GM12872 (cell line): ENCODE results near the gene TRERF1.

Experiments
- TF ChIP-seq, protein P1 (sequence below): IDR thresholded peaks from 3 replicates; pipeline ENCODE4 v1.5.1; 2011; ENCODE audit warnings: low read depth, mild to moderate bottlenecking, low read length, moderate library complexity; ENCODE audit not compliant: insufficient read depth

Gene TRERF1

GRCh38 chr6:42321976-42322375, 129.8 kb downstream of the TRERF1 start:
- TF ChIP-seq, protein P1, sequence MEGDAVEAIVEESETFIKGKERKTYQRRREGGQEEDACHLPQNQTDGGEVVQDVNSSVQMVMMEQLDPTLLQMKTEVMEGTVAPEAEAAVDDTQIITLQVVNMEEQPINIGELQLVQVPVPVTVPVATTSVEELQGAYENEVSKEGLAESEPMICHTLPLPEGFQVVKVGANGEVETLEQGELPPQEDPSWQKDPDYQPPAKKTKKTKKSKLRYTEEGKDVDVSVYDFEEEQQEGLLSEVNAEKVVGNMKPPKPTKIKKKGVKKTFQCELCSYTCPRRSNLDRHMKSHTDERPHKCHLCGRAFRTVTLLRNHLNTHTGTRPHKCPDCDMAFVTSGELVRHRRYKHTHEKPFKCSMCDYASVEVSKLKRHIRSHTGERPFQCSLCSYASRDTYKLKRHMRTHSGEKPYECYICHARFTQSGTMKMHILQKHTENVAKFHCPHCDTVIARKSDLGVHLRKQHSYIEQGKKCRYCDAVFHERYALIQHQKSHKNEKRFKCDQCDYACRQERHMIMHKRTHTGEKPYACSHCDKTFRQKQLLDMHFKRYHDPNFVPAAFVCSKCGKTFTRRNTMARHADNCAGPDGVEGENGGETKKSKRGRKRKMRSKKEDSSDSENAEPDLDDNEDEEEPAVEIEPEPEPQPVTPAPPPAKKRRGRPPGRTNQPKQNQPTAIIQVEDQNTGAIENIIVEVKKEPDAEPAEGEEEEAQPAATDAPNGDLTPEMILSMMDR: no peak

DNA sequence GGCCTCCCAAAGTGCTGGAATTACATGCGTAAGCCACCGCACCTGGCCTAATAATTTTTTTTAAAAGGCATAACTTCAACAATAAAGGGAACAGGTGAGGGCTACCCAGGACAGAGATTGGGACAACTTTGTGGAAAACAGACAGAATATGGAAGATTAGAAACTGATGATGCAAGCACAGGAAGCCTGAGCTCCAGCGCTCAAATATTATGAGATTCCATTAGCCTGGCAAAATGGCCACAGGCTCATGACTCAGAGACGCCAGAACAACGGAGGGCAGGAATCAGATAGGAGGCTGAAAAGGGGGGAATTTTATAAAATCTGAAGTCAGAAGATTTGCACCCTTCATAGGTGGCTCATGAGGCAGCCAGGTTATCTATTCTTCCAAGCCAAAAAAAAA, 131.0 kb downstream of the TRERF1 start:
- TF ChIP-seq, protein P1: no peak

DNA sequence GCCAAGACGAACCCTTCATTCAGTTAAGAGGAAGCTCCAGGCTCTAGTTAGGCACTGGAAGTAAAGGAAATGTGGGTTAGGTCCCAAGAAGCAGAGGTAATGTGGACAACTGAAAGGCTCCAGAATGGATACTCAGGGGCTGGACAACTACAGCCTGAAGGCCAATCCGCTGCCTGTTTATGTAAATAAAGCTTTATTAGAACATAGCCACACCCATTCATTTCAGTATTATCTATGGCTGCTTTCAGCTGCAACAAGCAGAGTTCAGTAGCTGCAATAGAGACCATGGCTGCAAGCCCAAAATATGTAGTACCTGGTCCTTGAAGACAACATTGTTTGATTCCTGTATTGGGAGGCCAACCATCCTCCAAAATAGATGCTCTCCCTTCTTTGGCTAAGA, 133.2 kb downstream of the TRERF1 start:
- TF ChIP-seq, protein P1: no peak

- TF ChIP-seq, protein P1: no peak
Observed at GRCh38 chr6:42316981-42317380, 134.7 kb downstream of the TRERF1 start.

GRCh38 chr6:42315991-42316970, 135.4 kb downstream of the TRERF1 start:
- TF ChIP-seq, protein P1: no peak

- TF ChIP-seq, protein P1: no peak
Observed at GRCh38 chr6:42315259-42315990, 136.3 kb downstream of the TRERF1 start.

DNA sequence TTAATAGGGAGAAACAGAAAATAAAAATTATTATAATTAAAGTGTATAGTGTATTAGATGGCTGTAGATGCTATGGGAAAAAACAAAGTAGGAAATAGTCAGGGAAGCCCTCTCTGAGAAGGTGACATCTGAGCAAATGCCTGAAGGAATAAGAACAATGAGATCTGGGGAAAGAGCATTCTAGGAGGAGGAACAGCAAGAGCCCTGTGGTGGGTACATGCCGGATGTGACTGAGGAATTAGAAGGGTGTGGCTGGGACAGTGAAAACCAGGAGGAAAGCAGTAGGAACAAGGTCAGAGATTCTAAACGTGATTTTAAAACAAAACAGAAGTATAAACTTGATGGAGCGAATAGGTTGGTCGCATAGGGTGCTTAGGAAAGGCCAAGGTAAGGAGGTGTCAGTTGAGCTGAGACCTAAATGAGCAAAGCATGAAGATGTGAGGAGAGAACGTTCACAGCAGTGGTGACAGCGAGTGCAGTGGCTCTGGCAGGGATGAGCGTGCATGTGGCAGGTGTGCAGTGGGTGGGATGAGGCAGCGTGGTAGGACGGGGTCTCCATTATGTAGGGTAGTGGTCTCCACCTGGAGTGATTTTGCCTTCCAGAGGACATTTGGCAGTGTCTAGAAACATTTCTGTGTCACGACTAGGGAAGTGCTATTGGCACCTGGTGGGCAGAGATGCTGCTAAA, 137.0 kb downstream of the TRERF1 start:
- TF ChIP-seq, protein P1: no peak
